ENCODE measurements around the gene MMAB.

Gene MMAB

DNA sequence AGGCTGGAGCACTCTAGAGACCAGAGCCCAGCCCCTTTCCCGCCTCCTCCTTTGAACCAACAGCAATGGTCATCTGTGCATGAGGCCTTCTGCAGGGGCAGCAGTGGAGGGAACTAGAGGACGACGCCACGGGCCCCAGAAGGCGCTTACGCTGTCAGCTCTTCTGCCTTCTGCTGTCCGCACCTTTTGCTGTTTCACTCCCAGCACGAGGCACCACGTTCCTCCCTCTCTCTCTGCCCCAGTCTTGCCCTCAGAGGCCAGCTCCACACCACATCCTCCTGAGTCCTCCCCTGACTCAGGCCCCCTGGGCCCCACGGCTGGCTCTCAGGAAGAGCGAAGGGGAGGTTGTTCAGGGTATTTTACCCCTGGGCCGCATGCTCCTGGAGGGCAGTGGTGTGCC lies 15.5 kb downstream of the MMAB start:
- DNase-seq = no peak

DNA sequence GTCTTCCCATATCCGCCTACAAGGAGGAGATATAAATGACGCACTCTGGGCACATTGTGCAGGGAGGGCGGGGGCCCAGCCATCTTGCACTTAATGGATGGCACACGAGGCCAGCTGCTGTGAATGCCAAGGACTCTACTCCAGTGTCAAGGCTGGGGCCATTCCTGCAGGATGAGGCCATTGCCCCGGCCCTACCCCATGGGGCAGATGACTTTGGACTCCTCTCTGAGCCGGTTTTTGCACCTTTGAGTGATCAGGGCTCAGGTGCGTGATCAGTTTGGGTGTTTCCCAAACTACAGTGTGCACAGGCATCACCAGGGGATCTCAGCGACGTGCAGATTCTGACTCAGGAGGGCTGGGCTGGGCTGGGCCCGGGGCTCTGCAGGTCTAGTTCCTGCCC lies 16.1 kb downstream of the MMAB start:
- DNase-seq = no peak

DNA sequence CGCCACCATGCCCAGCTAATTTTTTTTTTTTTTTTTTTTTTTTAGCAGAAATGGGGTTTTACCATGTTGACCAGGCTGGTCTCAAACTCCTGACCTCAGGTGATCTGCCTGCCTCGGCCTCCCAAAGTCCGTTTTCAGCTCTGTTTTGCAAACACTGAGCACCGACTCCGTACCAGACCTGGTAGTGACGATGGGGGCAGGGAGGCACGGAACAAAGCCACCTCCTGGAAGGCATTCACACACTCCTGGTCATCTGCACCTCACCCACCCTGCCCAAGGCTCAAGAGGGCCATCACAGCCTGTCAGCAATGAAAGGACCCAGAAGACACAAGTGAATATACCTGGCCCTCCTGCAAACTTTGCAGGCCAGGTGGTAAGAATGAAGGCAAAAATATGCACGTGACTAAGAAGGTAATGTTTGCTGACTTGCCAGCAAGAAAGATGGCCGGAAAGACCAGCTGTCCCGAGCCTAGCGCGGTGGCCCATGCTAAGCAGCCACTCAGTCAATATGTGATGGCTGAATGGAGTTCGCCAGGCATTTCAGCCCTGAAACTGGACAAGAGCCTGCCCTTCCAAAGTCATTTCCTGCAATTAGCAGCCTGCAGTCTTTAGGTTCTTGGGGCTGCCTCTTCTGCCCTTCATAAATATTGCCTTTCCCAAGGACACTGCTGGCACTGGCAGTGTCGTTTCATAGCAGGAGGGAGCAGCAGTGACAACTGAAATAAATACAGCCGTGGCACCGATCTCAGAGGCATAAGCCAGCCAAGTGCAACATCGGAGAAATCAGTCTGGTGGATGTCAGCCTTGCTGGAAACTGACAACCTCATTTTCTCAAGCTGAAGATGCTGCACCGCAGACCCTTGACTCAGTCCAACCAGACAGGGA lies 17.6 kb downstream of the MMAB start:
- no peak for DNase-seq

DNA sequence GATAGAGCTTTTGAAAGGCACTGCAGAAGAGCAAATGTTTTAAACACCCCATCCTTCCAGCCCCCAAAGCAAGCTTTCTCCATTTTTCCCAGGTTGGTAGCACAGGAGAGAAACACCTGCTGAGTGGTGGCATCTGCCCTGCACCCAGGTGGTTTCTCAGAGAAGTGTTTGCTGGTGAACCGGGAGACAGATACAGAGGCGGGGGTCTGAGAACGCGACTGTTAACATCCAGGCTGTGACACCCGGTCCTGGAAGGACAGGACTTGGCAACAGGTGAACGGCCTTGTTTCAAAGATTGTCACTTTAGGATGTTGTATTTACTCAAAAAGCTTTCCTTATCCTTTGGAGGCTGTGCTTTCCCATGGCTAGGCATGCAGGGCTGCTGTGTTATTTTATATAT lies 18.5 kb downstream of the MMAB start:
- no peak for DNase-seq

DNA sequence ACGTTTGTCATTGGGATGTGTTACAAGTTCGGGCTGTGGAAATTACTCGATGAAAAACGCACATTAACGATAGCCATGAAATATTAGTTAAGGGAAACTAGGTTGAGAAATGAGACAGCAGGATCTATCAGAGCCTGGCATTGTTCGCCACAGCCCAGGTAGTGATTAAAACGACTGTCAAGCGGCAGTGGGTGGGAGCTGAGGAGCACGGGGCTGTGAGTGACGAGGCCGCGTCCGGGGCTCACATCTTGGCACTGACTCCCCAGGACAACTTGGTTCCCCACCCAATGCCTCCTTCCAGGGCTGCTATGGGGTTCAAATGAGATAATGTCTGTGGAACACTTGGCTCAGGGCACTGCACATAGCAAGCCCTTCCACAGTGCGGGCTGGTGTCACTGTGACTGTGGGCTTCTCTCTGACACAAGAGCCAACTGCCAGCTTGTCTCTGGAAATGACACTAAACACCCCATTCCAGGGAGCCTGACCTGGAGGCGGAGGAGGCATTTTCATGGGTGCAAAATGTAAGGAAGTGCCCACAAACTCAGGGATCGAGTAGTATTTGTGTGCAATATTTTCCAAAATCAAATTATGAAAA lies 19.3 kb downstream of the MMAB start:
- DNase-seq = no peak

DNA sequence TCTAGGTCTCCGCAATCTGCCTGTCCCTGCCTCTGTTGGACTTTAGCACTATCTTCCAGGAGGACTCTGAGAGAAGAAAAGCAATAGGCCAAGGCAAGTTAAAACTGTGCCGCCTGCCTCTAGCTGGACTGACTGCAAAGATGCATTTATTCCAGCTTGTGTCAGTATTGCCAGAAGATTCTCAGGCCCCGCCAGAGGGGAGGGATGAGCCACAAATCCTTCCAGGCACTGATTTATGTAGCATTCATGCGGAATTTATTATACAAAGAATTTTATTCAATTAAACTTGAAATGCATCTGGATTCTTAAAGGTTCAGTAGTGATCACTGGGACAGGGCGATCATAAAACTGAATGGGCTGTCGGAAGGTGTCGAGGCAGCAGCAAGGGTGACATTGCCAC lies 19.8 kb downstream of the MMAB start:
- DNase-seq = no peak

DNA sequence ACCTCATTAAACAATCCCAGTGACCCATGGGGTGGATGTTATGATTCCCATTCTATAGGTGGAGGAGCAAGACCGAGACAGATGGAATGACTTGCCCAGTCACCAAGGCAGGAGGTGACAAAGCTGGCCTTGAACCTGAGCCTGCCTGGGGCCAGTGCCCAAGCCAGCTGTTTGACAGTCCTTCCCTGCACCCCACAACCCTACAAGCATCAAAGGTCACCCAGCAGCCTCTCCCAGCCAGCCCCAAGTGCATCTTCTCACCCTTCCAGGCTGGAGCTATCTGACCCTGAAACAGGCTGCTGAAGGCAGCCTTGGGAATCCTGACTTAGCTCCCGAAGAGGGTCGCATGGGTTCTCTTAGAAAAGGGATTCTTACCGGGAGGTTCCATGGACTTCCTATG lies 20.3 kb downstream of the MMAB start:
- no peak for DNase-seq

DNA sequence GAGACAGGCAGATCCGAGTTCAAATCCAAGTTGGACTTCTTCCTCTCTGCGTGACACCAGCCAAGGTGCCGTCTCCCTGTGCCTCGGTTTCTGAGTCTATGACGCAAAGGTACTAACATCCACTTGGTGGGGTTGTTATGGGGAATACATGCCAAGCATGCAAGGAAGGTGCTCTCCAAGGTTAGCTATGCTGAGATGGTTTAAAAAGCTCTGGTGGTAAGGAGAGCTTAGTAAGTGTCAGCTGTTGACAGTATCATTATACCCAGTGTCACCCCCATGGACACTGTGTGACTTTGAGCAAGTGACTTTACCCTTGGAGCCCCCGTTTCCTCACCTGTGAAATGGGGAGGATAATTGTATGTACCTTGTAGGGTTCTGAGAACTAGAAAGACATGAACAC lies 22.2 kb downstream of the MMAB start:
- no peak for DNase-seq

DNA sequence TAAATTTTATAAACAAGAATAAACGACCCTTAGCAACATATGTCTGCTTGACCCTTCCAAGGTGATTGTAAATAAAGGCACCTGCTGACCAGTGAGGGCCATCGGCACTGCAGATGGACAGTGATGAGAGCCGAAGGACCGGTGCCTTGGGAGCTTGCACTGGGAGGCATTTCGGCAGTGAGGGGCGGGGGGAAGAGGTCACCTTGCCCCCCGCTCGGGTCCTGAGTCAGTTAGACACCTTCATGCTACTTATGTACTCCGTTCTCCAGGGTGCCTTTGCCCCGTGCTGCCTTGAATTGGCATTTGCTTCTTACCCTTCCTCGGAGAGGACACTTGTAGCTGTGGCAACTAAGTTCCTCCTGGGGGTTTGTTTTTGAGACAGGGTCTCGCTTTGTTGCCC lies 23.0 kb downstream of the MMAB start:
- no peak for DNase-seq

DNA sequence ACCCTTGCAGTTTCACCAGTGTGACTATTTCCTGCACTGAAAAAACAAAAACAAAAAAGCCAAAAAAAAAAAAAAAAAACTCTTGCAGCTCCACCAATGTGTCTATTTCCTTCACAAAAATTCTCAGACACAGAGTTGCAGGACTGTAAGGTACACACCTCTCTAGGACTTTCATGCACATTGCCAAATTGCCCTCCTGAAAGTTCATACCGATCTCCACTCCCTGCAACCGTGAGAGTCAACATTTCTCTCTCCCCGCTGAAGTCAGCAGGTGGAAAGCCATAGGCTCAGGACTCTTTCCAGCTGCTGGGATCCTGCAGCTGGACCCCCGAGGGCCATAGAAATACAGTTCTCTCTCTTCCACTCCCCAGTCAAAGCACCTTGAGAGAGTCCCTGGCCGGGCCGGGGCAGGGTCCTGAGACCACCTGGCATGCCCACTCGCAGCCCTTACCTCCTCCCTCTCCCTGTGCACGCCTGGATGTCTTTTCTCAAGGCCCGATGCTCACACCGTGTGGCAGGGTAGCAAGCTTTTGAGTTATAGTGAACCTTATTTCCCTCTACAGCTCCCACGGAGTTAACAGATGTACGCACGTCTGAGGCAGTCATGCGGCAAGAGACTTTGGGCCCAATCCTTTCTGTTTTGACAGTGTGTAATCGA lies 23.6 kb downstream of the MMAB start:
- no peak for DNase-seq

DNA sequence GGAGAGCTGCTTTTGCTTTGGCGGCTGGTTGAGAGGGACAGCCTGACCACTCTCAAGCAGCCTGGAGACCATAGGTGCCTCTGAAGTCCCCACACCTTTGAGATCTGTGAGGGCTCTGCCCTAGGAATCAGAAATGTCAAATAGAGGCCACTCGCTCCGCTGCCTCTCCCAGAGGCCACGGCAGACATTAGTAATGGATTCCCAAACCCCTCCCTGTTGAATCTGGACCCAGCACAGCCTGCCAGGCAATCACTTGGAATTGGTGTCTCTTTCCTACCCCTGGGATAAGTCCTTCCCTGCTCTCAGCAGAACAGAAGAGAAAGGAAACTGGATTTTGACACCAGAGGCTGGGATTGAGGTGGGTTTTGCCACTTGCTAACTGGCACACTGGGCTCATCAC lies 25.0 kb downstream of the MMAB start:
- no peak for DNase-seq

DNA sequence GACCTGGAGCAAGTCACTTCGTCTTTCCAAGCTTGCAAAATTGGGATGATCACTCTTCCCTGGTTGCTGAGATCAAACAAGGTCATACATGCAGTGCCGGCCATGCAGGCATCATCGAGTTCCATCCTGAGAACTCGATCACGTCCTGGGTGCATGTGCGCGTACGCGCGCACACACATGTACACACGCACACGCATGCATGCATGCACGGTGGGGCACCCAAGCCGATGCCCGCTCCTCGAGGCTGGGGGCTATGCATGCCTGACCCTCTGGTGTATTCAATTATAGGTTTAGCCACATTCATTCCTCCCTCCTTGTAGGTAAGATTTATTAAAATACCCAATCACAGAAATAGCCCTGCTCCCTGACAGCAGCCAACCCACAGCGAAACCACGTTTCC lies 26.0 kb downstream of the MMAB start:
- DNase-seq = no peak

DNA sequence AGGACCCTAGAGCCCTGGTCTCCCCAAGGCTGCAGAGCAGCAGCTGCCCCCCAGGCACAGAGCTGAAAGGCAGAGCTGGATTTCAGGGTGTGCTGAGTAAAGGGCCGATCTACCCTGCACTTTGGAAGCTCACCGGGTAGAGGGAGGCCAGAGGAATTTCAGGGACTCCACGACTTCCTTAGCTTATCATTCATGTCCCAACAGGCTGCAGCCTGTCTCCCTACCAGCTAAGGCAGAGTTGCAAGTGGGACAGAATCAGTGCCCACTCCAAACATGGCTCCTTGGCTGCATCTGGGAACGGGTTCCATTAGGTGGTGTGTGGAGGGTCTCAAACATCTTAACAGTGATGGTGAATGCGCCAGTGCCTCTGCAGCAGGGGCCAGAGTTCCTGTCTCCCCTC lies 27.5 kb downstream of the MMAB start:
- no peak for DNase-seq

DNA sequence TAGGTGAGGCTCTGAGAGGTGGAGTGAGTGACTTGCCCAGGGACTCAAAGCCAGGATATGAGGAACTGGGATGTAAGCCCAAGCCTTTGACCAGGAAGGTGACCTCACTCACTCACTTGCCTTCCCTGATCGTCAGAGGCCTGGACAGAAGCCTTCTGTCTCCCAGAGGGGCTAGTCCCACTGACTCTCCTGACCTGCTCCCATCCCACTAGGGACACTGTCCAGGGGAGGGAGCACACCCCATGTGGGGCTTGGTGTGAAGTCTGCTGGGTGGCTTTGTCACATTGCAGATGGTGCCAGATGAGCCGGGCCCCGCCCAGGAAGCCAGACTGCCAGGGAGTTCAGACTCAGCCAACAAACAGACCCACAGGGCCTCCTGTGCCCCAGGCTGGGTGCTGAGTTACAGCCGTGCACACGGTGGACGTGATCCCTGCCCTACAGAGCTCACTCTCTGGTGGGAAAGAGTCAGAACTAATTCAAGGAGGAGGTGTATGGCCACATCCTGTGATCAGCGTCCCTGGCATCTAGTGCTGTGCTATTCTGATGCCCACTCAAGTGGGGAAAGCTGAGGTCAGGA lies 28.3 kb downstream of the MMAB start:
- peak; percentile 5 for DNase-seq

DNA sequence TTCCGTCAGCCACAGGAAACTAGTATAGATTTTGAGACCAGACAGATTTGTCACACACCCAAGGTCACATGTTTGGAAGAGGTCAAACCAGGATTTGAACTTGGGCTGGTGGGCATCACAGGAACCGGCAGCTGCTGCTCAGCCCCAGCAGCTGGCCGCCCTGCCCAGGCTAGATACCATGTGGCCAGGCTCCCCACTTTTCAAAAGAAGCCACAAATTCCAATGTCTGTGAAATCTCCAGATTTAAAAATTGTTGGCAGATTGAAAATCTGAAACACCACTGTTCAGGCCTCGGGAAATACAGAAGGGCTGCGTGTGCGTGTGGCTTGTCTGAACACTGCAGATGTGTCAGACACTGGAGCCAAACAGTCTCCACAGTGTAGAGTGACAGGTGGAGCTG lies 30.4 kb downstream of the MMAB start:
- DNase-seq = no peak

DNA sequence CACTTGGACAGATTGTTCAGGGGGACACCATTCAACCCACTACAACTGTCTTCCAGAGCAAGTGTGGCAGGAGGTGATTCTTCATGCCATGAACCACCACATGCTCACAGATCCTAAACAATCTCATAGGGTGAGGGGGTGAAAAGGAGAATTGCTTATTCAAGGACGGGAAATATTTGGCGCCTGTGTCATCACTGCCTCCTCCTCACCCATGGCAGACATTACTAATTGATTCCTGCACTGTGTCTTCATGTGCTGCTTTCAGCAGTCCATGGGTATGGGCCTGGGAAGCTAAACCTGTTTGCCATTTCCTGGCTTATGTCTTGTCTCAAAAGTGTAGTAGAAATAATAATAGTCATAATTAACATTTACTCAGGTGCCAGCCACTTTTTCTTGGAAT lies 31.3 kb downstream of the MMAB start:
- no peak for DNase-seq

DNA sequence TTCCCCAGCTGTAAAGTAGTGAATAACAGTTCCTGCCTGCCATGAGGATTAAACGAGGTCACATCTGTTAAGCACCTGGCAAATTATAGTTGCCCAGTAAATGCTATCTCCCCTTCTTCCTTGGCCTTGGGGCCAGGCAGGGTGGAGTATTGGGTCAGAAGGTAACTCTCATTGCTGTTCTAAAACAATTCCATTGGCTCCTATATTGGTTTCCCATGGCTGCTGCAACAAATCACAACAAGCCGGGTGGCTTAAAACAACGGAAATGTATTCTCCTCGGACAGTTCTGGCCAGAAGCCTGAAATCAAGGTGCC lies 31.9 kb downstream of the MMAB start:
- DNase-seq = no peak

DNA sequence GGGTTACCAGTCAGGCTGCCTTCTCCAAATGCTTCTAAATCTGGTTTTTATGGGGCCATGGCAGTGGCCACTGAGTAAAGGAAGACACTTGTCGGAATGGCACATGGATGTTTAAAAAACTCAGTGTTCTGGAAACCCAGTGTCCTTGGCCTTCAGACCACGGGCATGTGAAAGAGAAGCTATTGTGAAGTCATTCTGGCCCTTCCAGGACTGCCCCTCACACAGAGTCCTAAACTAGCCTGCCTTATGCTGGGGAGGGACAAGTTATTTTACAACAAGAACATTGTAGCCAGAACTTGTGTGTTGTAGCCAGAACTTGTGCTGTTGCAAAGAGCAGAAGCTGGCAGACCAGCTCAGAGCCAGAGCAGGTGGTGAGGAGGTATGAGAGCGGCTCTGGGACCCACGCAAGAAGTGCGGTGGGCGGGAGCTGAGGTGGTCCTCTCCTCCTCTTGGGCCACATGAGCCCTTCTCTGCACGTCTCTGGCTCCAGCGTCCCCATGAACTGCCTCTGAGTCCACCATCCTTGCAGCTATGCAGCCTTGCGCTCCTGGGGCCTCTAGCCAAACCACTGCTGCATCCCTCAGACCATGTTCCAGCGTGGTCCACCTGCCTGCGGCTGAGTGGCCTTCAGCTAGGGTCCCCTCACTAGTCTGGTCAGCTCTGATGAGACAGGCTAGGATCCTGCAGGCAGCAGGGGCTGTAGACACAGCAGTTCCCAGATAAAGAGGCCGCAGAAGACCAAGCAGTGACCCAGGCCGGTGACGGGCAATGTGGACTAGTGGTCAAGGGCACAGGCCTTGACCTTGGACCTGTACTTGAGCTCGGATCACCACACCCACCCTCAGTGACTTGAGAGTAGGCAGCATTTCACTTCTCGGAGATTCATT lies 32.5 kb downstream of the MMAB start:
- DNase-seq = no peak

DNA sequence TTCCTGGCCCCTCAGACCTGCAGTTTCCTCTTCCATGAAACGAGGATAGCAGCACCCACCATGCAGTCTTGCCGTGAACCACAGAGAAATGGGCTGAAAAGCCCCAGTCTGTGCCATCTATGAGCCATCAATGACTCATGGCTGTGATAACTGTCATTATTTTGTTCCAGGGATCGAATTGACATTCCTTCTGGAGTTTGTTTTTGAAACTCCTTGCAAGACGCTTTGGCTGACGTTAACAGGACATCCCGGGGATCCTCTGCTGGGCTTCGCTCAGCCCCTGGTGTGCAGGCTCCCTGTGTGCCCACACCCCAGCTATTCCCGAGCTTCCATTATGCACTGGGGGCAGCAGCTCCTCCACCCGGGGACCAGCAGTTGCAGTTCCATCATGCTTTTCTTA lies 33.8 kb downstream of the MMAB start:
- no peak for DNase-seq

DNA sequence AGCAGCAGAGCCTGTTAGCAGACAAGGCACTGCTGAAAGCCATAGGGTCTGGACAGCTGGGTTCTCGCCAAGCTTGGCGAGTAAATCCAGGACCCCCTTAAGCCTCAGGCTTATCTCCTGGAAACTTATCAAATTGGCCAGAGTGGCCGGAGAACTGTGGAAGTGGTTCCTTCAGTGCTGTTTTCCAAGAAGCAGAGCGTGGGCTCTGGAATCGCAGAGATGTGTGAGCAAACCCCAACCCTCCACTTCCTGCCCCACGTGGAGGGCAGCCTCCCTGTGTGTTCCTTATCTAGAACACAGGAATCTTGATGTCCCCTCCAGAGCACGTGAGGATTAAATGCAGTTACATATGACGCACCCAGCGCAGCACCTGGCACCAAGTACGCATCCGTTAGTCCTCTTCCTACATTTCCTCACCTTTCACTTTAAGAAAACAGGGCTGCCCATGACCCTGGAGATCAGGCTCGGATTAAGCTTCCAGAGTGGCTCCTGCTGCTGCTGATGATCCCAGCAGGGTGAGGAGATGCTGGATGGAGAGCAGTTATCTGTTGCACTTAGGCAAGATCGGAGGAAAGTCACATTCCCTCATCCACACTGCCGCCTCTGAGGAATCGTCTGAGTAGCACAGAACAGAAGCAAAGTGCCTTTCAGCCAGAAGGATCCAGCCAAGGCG lies 35.0 kb downstream of the MMAB start:
- no peak for DNase-seq

DNA sequence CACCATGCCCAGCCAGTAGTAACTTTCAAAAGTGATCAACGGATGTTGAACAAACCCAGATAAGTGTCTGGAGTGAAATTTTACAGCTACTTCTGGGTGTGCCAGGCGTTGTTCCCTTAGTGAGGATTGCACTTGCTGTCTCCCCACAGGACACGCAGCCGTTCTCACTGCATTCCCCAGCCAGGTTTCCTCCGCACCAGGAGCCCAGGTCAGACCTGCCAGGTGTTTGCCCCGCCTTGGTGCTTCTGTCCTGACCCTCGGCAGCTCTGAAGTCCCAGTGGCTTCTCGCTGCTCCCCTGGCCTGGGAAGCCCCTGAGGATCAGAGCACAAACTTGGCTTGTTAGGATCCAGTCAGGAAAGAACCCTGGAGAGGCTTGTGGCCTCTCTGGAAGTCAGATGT lies 36.2 kb downstream of the MMAB start:
- DNase-seq = no peak

DNA sequence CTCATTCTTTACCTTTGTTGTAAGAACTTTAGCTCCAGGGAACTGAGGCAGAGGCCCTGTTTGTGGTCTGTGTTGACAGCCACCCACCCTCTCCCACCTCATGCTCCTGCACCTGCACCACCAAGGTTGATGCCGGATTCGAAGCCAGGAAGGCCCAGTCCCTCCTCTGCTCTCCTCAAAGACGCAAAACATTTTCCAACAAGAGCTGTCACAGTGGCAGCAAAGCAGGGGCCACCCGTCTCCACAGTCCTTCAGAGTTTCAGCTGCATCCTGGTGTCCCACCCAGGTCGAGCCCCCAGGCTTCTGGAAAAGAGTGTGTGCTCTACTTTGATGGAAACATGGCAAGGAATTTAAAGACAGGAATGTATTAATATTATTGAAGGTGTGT lies 37.4 kb downstream of the MMAB start:
- no peak for DNase-seq
